Activated CD4-positive, alpha-beta T cell treated with anti-CD3 and anti-CD28 coated beads, Interleukin-2, amount 10 ng/mL, durations not matched to agents 7 days and 5 days (primary cell): ENCODE measurements around the gene MYO5B. TPM values are rescaled to one million over a fixed set of nuclear protein-coding genes. Genes with fewer than 3 reads are reported as not detected.

ENCODE experiments used
- CTCF ChIA-PET: fragments of 350-600 bp; sonication (Branson Sonifier 250); formaldehyde crosslinking; loops from one replicate; lab custom pipeline; 2021; ENCODE audit warnings: antibody characterized with exemption; lab: Charles Lee
- POLR2A ChIA-PET: fragments of 350-600 bp; sonication (Branson Sonifier 250); formaldehyde crosslinking; loops from one replicate; lab custom pipeline; 2021; ENCODE audit warnings: antibody characterized with exemption; lab: Charles Lee
- DNase-seq: peaks from one replicate; pipeline ENCODE4 v3.0.0-alpha.2; 2020
- H3K27ac Mint-ChIP-seq: one replicate; pipeline ENCODE4 v1.8.0; 2021; ENCODE audit warnings: mild to moderate bottlenecking, moderate library complexity, mixed read lengths
- H3K27me3 Mint-ChIP-seq: one replicate; pipeline ENCODE4 v1.8.0; 2021; ENCODE audit warnings: mixed read lengths
- H3K36me3 Mint-ChIP-seq: one replicate; pipeline ENCODE4 v1.8.0; 2021; ENCODE audit warnings: low read depth, mixed read lengths
- H3K4me1 Mint-ChIP-seq: one replicate; pipeline ENCODE4 v1.8.0; 2021; ENCODE audit warnings: mixed read lengths
- H3K4me3 Mint-ChIP-seq: one replicate; pipeline ENCODE4 v1.8.0; 2021; ENCODE audit warnings: mild to moderate bottlenecking, moderate library complexity, mixed read lengths
- H3K9me3 Mint-ChIP-seq: one replicate; pipeline ENCODE4 v1.8.0; 2021; ENCODE audit warnings: mixed read lengths
- total RNA-seq, 2 experiments: library from RNA; stranded (reverse); gene quantifications; one replicate each; pipeline ENCODE4 v1.2.3, GENCODE V29; 2021

MYO5B gene
- total RNA-seq, 2 experiments from 2014 or later = 0.12 TPM; not detected in 1

DNA sequence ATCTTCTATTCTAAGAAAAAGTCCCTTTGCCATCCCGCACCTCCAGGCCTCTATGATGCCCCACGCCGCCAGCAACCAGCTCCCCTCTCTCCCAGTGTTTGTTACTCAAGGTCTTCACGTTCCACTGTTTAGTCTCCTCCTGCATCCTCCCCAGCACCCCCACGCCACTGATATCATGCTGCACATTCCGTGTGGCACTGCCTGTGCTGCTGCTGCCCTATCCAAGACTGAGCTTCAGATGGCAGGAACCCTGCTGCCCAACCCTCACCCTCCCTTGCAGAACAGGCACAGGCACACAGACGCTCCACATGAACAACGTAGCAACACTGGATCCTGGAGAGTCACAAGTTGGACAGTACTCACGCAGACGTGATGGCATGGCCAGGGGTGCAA lies 35.3 kb downstream of the MYO5B start:
- Mint-ChIP-seq H3K27ac (no peak overlapping the region), H3K4me3 (no peak overlapping the region), H3K4me1 (no peaks in the 10 kb centered on the region), H3K9me3 (no peaks in the 10 kb centered on the region), H3K36me3 (no peaks in the 10 kb centered on the region), H3K27me3 (peaks cover 22% of the 10 kb centered on the region)
- DNase-seq = no peak
- ChIA-PET CTCF (interaction anchor here (1.0 kb wide), 1 partner anchor 17 kb away, joined by 3 read pairs; no protein-coding TSS in a partner anchor), POLR2A (no interaction called here)

GRCh38 chr18:50158866-50159653 lies 35.9 kb downstream of the MYO5B start:
- Mint-ChIP-seq H3K4me1 (no peaks in the 10 kb centered on the region), H3K4me3 (no peak overlapping the region), H3K36me3 (no peaks in the 10 kb centered on the region), H3K9me3 (no peaks in the 10 kb centered on the region), H3K27me3 (peaks cover 23% of the 10 kb centered on the region), H3K27ac (no peak overlapping the region)
- CTCF ChIA-PET = interaction anchor here (1.0 kb wide), 1 partner anchor 18 kb away, joined by 3 read pairs; no protein-coding TSS in a partner anchor
- POLR2A ChIA-PET = no interaction called here
- DNase-seq = no peak

DNA sequence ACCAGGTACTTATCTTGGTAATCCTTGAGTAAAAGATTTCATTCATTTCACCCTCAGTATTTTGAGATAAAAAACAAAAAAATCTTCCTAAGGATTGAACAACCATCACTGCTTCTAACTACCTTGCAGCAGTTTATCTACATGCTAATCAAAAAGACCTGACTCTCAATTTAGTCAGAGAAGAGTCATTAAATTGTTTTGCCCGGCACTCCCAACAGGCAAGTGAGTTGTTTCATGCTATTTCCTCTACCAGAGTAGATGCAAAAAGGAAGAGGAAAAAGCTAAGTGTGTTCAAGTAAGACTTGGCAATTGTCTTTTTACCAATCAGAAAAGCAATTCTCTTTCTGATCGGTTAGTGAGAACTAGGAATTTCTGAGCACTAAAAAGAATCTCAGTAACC lies 39.5 kb downstream of the MYO5B start:
- Mint-ChIP-seq H3K36me3 (no peaks in the 10 kb centered on the region), H3K27ac (no peak overlapping the region), H3K27me3 (peaks cover 8% of the 10 kb centered on the region), H3K9me3 (no peaks in the 10 kb centered on the region), H3K4me3 (no peak overlapping the region), H3K4me1 (no peaks in the 10 kb centered on the region)
- POLR2A ChIA-PET = no interaction called here
- no peak for DNase-seq
- CTCF ChIA-PET = interaction anchor here (1.4 kb wide), 1 partner anchor 38 kb away, joined by 3 read pairs; no protein-coding TSS in a partner anchor

GRCh38 chr18:50154420-50154819 lies 40.5 kb downstream of the MYO5B start:
- no peaks in the 10 kb centered on the region for H3K4me1 Mint-ChIP-seq
- H3K9me3 Mint-ChIP-seq = no peaks in the 10 kb centered on the region
- H3K27ac Mint-ChIP-seq = no peak overlapping the region
- no peak overlapping the region for H3K4me3 Mint-ChIP-seq
- ChIA-PET POLR2A (no interaction called here), CTCF (interaction anchor here (1.4 kb wide), 1 partner anchor 39 kb away, joined by 3 read pairs; no protein-coding TSS in a partner anchor)
- H3K27me3 Mint-ChIP-seq = peaks cover 8% of the 10 kb centered on the region
- no peak for DNase-seq
- no peaks in the 10 kb centered on the region for H3K36me3 Mint-ChIP-seq

DNA sequence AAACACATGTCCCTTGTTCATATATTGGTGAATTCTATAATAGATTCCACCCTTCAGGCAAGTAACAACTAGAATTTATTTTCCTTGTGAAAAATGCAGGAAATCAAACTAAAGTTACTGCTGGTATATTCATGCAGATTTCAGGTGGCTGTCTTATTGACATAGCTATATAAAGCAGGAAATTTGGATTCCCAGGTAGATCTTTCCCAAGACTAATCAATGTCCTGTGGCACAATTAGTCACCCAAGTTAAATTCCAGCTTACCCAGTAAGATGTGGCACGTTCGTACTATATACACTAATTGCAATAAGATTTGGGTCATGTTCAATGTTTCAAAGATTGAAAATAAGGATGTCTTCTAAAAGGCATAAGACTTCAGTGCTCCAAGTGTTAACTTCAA lies 42.0 kb downstream of the MYO5B start:
- Mint-ChIP-seq H3K4me3 (no peak overlapping the region), H3K27me3 (peaks cover 8% of the 10 kb centered on the region), H3K27ac (no peak overlapping the region), H3K4me1 (no peaks in the 10 kb centered on the region), H3K9me3 (no peaks in the 10 kb centered on the region), H3K36me3 (no peaks in the 10 kb centered on the region)
- CTCF ChIA-PET = interaction anchor here (1.1 kb wide), 1 partner anchor 11 kb away, joined by 3 read pairs; no protein-coding TSS in a partner anchor
- DNase-seq = no peak
- POLR2A ChIA-PET = no interaction called here

DNA sequence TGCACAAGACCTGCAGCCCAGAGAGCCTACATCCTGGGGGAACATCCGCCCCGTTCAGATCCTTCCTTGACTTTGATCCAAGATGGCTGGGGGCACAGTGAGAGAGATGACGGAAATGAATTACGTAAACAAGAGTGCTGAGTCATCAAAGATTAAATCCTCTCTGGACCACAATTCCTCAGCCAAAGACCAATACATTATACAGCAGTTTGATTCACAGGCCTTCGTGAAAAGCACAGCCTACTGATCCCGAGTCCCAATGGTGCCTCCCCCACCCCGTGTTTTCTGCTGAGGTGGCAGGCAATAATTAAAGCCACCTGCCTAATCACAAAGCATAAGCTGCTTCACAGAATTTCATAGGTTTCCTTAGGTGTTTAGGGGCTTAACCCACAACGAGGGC lies 43.0 kb downstream of the MYO5B start:
- H3K4me3 Mint-ChIP-seq = no peak overlapping the region
- CTCF ChIA-PET = interaction anchor here (0.6 to 1.1 kb wide), 2 partner anchors 10 to 594 kb away, joined by 3 to 5 read pairs; no protein-coding TSS in a partner anchor
- peaks cover 10% of the 10 kb centered on the region for H3K27me3 Mint-ChIP-seq
- H3K4me1 Mint-ChIP-seq = no peaks in the 10 kb centered on the region
- POLR2A ChIA-PET = no interaction called here
- H3K9me3 Mint-ChIP-seq = no peaks in the 10 kb centered on the region
- DNase-seq = no peak
- H3K27ac Mint-ChIP-seq = no peak overlapping the region
- no peaks in the 10 kb centered on the region for H3K36me3 Mint-ChIP-seq

DNA sequence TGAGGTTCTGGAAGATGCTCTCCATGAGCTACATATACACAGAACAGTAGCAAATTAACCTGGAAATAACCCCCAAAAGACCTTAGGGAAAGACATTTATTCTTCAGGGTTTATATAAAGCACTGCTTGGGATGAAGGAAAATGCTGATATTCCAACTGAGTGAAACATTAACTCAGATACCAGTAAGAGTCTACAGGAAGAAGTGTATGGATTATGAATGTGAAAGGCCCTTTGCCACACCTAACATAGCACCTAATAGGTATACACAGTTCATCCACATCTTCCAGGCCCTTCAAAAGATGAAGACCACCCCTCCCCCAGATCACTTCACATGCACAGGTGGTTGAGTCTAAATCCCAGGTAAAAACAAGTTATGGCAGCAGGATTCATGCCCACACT lies 50.4 kb downstream of the MYO5B start:
- peaks cover 19% of the 10 kb centered on the region for H3K27me3 Mint-ChIP-seq
- CTCF ChIA-PET = no interaction called here
- H3K4me1 Mint-ChIP-seq = no peaks in the 10 kb centered on the region
- no peak overlapping the region for H3K27ac Mint-ChIP-seq
- DNase-seq = no peak
- no peaks in the 10 kb centered on the region for H3K36me3 Mint-ChIP-seq
- no peak overlapping the region for H3K4me3 Mint-ChIP-seq
- POLR2A ChIA-PET = no interaction called here
- H3K9me3 Mint-ChIP-seq = no peaks in the 10 kb centered on the region

DNA sequence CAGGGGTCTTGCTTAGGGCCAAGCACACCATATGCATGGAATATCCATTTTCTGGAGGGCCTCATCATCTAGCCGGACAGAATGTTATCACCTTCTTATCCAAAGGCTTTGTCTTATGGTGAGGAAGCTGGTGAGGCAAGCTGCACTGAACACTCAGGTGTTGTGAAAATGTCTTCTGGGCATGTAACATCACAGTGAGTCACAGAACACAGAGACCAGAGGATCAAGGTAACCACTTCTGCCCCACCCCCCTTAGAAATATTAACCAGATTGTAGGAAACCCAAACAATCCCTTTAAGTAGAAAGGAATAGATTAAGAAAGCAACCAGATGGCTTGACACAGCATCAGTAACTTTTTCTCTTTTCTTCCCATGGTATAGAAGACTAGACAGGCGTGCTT lies 51.1 kb downstream of the MYO5B start:
- ChIA-PET CTCF (no interaction called here), POLR2A (no interaction called here)
- no peak for DNase-seq
- H3K36me3 Mint-ChIP-seq = no peaks in the 10 kb centered on the region
- peaks cover 19% of the 10 kb centered on the region for H3K27me3 Mint-ChIP-seq
- no peak overlapping the region for H3K4me3 Mint-ChIP-seq
- H3K9me3 Mint-ChIP-seq = no peaks in the 10 kb centered on the region
- no peaks in the 10 kb centered on the region for H3K4me1 Mint-ChIP-seq
- no peak overlapping the region for H3K27ac Mint-ChIP-seq

- Mint-ChIP-seq H3K27ac (no peak overlapping the region), H3K9me3 (no peaks in the 10 kb centered on the region), H3K27me3 (peaks cover 19% of the 10 kb centered on the region), H3K4me3 (no peak overlapping the region), H3K4me1 (no peaks in the 10 kb centered on the region), H3K36me3 (no peaks in the 10 kb centered on the region)
- no peak for DNase-seq
- CTCF ChIA-PET = no interaction called here
- POLR2A ChIA-PET = no interaction called here
Measured at GRCh38 chr18:50143294-50143693, 51.7 kb downstream of the MYO5B start.

GRCh38 chr18:50142441-50143120 lies 52.4 kb downstream of the MYO5B start:
- peaks cover 21% of the 10 kb centered on the region for H3K27me3 Mint-ChIP-seq
- CTCF ChIA-PET = interaction anchor here (1.5 kb wide), 1 partner anchor 10 kb away, joined by 3 read pairs; no protein-coding TSS in a partner anchor

DNA sequence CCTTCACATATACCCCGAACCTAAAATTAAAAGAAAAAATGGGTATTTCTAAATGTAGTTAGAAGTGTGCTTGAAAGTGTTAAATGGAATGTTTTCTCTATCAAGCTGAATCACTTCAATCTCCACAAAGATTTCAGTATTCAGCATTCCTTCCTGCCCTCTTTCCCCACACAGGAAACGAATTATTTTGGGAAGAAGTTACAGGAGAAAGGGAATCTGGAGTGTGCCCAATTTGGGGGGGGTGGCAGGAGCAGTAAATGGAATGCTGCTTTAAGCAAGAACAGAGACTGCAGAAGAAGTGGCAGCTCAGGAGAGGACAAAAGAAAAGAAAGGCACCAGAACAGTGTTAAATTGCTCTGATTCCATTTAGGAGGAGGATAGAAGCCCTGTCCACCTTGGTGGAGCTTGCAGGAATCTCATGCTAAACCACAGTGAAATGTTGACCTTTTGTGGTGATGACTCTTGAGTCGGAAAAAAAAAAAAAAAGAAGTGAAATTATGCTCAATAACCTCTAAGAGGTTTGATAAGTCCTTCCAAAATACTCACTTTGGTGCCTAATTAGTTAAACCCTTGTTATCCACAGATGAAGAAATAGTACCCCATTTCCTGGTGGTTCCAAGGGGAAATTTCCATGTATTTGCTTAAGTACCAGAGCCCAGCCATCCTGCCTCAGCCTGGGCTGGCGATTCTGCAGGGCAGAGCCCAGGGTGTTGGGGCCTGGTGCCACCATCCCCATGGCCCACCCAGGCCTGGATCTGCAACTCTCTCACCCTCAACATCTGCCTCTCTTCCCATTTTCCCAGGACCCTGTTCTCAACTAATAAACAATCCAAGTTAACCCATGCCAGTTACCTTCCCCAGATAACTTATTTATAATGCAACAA lies 56.5 kb downstream of the MYO5B start:
- Mint-ChIP-seq H3K27ac (no peak overlapping the region), H3K36me3 (no peaks in the 10 kb centered on the region), H3K4me3 (no peak overlapping the region), H3K9me3 (no peaks in the 10 kb centered on the region), H3K4me1 (no peaks in the 10 kb centered on the region), H3K27me3 (peaks cover 20% of the 10 kb centered on the region)
- CTCF ChIA-PET = no interaction called here
- DNase-seq = no peak
- POLR2A ChIA-PET = no interaction called here

More at GRCh38 chr18:50142441-50143120, 52.4 kb downstream of the MYO5B start:
- H3K36me3 Mint-ChIP-seq = no peaks in the 10 kb centered on the region
- no peak overlapping the region for H3K4me3 Mint-ChIP-seq
- DNase-seq = no peak
- no peak overlapping the region for H3K27ac Mint-ChIP-seq
- H3K4me1 Mint-ChIP-seq = no peaks in the 10 kb centered on the region
- POLR2A ChIA-PET = no interaction called here
- no peaks in the 10 kb centered on the region for H3K9me3 Mint-ChIP-seq

GRCh38 chr18:50135903-50136302 lies 59.0 kb downstream of the MYO5B start:
- peaks cover 25% of the 10 kb centered on the region for H3K27me3 Mint-ChIP-seq
- no peak overlapping the region for H3K27ac Mint-ChIP-seq
- H3K36me3 Mint-ChIP-seq = no peaks in the 10 kb centered on the region
- no peak overlapping the region for H3K4me3 Mint-ChIP-seq
- no peaks in the 10 kb centered on the region for H3K9me3 Mint-ChIP-seq
- ChIA-PET POLR2A (no interaction called here), CTCF (no interaction called here)
- no peaks in the 10 kb centered on the region for H3K4me1 Mint-ChIP-seq
- DNase-seq = no peak
